CD4-positive, alpha-beta T cell treated with Interleukin-6 at 100 ng/mL for 8 hours (primary cell): ENCODE measurements around the gene OR13C5.
"Not testable (repeated sequence)": the region's sequence is repeated elsewhere in the genome, so short reads cannot be mapped to it uniquely, and the experiment has no call there.

Source experiments
- DNase-seq: peaks from one replicate; pipeline ENCODE4 v3.0.0-alpha.2; 2020; ENCODE audit warnings: mixed read lengths, low spot score

OR13C5 gene

GRCh38 chr9:104599313-104599712 is at the start of gene OR13C5:
Gene OR13C5, minus strand, starts transcription at chr9:104599413. Its CDS starts 0 bp downstream, at chr9:104599413.
- DNase-seq: not testable (repeated sequence)

GRCh38 chr9:104635456-104635855 is 36.2 kb upstream of the OR13C5 start:
- no peak for DNase-seq

- no peak for DNase-seq
Measured at GRCh38 chr9:104633976-104634520, 34.8 kb upstream of the OR13C5 start.

DNA sequence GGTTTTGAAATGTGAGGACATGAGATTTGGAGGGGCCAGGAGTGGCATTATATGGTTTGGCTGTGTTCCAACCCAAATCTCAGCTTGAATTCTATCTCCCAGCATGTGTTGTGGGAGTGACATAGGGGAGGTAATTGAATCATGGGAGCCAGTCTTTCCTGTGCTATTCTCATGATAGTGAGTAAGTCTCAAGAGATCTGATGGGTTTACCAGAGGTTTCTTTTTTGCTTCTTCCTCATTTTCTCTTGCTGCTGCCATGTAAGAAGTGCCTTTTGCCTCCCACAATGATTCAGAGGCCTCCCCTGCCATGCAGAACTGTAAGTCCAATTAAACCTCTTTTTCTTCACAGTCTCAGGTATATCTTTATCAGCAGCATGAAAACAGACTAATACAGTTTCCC is 26.8 kb upstream of the OR13C5 start:
- not testable (repeated sequence) for DNase-seq

GRCh38 chr9:104618104-104618503 is 18.9 kb upstream of the OR13C5 start, which contains the start of gene OR13C9:
Gene OR13C9, minus strand, starts transcription at chr9:104618204. Its CDS starts 0 bp downstream, at chr9:104618204.
- no peak for DNase-seq

DNA sequence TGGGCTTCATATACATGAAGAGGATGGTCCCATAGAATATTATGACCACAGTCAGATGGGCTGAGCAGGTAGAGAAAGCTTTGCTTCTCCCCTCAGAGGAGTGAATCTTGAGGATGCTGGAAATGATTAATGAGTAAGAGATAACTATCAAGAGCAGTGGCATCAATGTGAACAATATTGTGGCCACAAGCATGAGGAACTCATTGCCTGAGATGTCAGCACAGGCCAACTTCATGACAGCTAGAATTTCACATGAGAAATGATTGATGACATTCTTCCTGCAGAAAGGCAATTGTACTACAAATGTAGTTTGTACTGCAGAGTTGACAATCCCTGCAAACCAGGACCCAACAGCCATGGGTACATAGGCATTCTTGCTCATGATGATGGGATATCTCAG is 18.2 kb upstream of the OR13C5 start:
- no peak for DNase-seq

DNA sequence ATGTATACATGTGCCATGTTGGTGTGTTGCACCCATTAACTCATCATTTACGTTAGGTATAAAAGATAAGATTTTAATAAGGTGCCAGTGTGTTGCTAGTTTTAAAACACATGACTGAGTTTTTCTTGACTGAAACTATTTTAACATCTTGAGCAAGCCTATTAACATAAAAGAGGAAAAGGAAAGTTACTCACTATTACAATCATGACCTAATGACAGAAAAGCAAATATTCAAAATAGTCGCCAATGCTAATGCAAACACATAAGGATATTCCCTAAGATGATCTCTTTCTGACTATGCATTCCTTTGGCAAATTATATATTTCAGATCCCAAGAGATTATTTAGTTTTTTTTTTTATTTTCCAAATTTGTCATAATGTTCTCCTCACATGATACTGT is 12.0 kb upstream of the OR13C5 start:
- DNase-seq: no peak

- no peak for DNase-seq
Measured at GRCh38 chr9:104608336-104608735, 9.1 kb upstream of the OR13C5 start.

DNA sequence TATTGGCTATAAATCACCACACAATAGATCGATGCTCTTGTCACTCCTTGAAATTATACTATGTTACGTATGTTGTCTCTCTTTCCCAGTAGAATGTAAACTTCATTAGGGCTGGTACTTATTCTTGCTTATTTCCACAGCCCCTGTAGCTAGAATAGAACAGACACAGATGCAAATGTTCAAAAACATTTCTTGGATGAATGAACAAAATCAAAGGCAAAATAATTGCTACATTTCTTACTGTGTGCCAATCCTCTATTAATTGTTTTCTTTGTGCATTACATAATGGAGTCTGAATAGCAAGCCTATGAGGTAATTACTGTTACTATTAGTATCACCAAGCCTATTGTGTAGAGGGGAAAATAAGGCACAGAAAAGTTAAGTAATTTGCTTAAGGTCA is 6.9 kb upstream of the OR13C5 start:
- DNase-seq: no peak

- DNase-seq: not testable (repeated sequence)
Measured at GRCh38 chr9:104605527-104605926, 6.3 kb upstream of the OR13C5 start, which contains the start of gene OR13C2. Gene OR13C2, minus strand, starts transcription at chr9:104605627. Its CDS starts 0 bp downstream, at chr9:104605627.

DNA sequence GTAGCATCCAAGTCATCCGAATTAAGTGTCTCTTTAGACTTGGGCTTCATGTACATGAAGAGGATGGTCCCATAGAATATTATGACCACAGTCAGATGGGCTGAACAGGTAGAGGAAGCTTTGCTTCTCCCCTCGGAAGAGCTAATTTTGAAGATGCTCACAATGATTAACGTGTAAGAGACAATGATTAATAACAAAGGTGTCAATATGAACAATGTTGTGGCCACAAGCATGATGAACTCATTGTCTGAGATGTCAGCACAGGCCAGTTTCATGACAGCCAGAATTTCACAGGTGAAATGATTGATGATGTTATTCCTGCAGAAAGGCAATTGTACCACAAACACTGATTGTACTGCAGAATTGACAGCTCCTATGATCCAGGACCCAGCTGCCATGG is 5.6 kb upstream of the OR13C5 start:
- DNase-seq: no peak

GRCh38 chr9:104598749-104599148 is 464 bp downstream of the OR13C5 start:
- DNase-seq: not testable (repeated sequence)

GRCh38 chr9:104589626-104590025 is 9.6 kb downstream of the OR13C5 start:
- no peak for DNase-seq

DNA sequence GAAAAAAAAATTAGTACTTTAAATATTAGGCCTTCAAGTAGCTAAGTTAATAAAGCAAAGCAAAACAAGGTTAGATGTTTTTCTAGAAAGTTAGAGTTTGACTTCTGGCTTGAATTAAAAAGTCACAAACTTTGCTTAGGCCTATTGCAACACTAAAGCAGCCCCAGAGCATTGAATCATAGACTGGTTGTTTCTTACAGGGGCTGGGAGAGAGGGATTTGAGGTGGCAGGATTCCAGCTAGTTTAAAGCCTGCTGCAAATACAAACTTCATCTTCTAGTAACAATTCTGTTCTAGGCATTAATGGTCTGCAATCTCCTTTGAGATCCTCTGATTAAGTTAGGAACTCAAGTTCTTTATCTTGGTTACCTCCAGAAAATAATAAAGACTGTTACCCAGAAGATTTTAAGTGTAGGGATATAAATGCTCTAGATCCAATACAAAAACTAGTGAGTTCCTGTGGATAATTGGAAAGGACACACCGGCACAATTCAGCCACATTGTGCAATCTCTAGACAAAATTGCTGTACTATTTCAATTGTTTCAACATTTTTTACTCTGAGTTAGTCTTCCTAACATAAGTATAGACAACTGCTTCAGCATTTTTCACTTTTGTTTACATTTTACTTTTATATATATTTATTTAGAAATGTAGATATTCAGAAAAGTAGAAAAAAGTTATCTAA is 12.6 kb downstream of the OR13C5 start:
- DNase-seq: no peak

- DNase-seq: no peak
Measured at GRCh38 chr9:104580562-104580961, 18.7 kb downstream of the OR13C5 start.

- no peak for DNase-seq
Measured at GRCh38 chr9:104577263-104577662, 21.9 kb downstream of the OR13C5 start.

GRCh38 chr9:104575456-104575855 is 23.8 kb downstream of the OR13C5 start:
- DNase-seq: no peak

DNA sequence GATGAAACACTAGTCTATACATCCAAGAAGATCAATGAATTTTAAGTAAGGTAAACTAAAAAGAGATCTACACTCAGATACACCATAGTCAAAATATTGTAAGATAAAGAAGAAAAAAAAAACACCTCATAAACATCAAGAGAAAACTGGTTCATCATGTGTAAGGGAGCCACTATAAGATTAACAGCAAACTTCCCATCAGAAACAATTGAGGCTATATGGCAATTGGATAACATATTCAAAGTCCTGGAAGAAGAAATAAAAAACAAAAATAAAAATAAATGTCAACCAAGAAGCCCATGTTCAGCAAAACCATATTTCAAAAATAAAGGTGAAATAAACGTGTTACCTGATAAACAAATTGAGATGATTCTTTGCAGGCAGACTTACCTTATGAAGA is 26.6 kb downstream of the OR13C5 start:
- no peak for DNase-seq

DNA sequence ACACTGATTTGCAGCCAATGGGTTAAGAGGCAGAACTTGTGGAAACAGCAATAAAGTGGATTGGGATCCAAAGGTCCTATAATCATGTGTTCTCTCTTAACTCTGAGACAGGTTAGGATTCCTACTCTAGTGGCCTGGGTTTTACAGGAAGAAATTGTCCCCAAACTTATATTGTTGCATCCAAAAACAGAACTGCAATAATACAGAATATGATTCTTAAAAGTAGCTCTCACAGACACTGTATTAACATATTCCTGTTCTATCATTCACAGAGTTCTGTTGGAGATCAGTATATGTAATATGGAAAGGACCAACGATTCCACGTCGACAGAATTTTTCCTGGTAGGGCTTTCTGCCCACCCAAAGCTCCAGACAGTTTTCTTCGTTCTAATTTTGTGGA is 30.3 kb downstream of the OR13C5 start, which contains the start of gene OR13C8:
TSS of gene OR13C8 (plus strand) at position 301 of the 400 bp plus-strand sequence. CDS start at position 301, 0 bp downstream.
- DNase-seq: no peak

- no peak for DNase-seq
Measured at GRCh38 chr9:104564358-104564757, 34.9 kb downstream of the OR13C5 start.

DNA sequence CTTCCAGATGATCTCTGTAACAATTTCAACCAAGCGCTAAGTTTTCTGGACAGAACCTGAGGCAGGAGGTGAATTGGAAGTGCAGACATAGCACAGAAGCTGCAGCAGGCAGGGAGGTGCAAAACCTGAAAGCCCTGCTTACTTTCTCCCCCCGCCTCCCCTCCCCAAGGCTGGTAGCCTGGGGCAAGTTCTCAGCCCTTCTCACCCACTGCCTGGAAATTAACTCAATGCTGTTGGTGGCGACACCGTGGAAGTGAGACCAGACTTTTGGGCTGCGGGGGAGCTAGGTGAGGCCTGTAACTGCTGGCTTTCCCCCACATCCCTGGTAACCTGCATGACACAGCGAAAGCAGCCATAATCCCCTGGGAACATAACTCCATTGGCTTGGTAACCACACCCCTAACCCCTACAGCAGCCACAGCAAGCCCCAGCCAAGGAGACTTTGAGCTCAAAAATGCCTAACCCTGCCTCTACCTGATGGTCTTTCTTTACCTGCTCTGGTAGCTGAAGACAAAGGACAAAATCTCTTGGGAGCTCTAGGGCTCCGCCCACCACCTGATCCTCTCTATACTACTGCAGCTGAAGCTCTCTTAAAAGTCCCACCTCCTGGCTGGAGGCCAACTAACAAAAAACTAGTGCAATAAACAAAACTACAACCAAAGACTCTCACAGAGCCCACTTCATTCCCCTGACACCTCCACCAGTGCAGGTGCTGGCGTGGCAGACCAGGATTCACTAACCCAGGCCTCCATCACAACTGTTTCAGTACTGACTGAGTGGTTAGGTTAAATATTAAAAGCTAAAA is 42.2 kb downstream of the OR13C5 start:
- no peak for DNase-seq

GRCh38 chr9:104555521-104555920 is 43.7 kb downstream of the OR13C5 start:
- DNase-seq: no peak

- DNase-seq: no peak
Measured at GRCh38 chr9:104553261-104553660, 46.0 kb downstream of the OR13C5 start.
